GM23338 (cell line): Measurements from ENCODE around the gene OLFML1. TPM values are rescaled to one million over a fixed set of nuclear protein-coding genes. Genes with fewer than 3 reads are reported as not detected.

Source experiments
- ATAC-seq: fragments of 200-7000 bp; cut with Tn5 transposase; 3 replicates; pipeline ENCODE4 v1.9.1; 2020
- DNase-seq: peaks from one replicate; pipeline ENCODE4 v3.0.0-alpha.2; 2015; ENCODE audit warnings: low spot score
- H2AFZ ChIP-seq: fragments of 200-600 bp; sonication (generic); 2 replicates; pipeline ENCODE4 v1.8.0; 2016; ENCODE audit warnings: antibody characterized with exemption, mild to moderate bottlenecking, moderate library complexity
- H3F3A ChIP-seq: fragments of 200-600 bp; sonication (generic); replicated peaks from 2 replicates; pipeline ENCODE4 v1.8.0; 2017; ENCODE audit warnings: antibody characterized with exemption, mixed run types, low read depth
- H3K27ac ChIP-seq: fragments of 200-600 bp; sonication (generic); 2 replicates; pipeline ENCODE4 v1.6.1; 2016; ENCODE audit warnings: low read depth
- H3K27me3 ChIP-seq: fragments of 200-600 bp; sonication (generic); 2 replicates; pipeline ENCODE4 v1.8.0; 2016; ENCODE audit warnings: mild to moderate bottlenecking, mixed run types, moderate library complexity; ENCODE audit not compliant: insufficient read depth
- H3K36me3 ChIP-seq: fragments of 200-600 bp; sonication (generic); 2 replicates; pipeline ENCODE4 v1.8.0; 2016; ENCODE audit warnings: mild to moderate bottlenecking; ENCODE audit not compliant: insufficient read depth
- H3K4me1 ChIP-seq: fragments of 200-600 bp; sonication (generic); 2 replicates; pipeline ENCODE4 v1.8.0; 2016; ENCODE audit warnings: mild to moderate bottlenecking, moderate library complexity; ENCODE audit not compliant: insufficient read depth
- H3K4me2 ChIP-seq: fragments of 200-600 bp; sonication (generic); 2 replicates; pipeline ENCODE4 v1.7.1; 2017; ENCODE audit warnings: mixed run types
- H3K4me3 ChIP-seq: fragments of 200-600 bp; sonication (generic); 2 replicates; pipeline ENCODE4 v1.6.1; 2016; ENCODE audit warnings: mixed run types
- H3K79me2 ChIP-seq: fragments of 200-600 bp; sonication (generic); replicated peaks from 2 replicates; pipeline ENCODE4 v1.8.0; 2017; ENCODE audit warnings: mild to moderate bottlenecking; ENCODE audit not compliant: insufficient read depth
- H3K9me2 ChIP-seq: fragments of 200-600 bp; sonication (generic); 2 replicates; pipeline ENCODE4 v1.8.0; 2017; ENCODE audit not compliant: insufficient read depth
- H4K20me1 ChIP-seq: fragments of 200-600 bp; sonication (generic); replicated peaks from 2 replicates; pipeline ENCODE4 v1.8.0; 2017; ENCODE audit warnings: mild to moderate bottlenecking; ENCODE audit not compliant: insufficient read depth
- H3K27ac Mint-ChIP-seq: 2 replicates; pipeline ENCODE4 v1.8.0; 2020; ENCODE audit warnings: inconsistent platforms, mild to moderate bottlenecking, moderate library complexity, mixed read lengths
- H3K27me3 Mint-ChIP-seq: 3 replicates; pipeline ENCODE4 v1.8.0; 2022; ENCODE audit warnings: low read depth, mild to moderate bottlenecking, moderate library complexity, mixed read lengths, inconsistent platforms; ENCODE audit not compliant: insufficient read depth, poor library complexity
- H3K36me3 Mint-ChIP-seq: 3 replicates; pipeline ENCODE4 v1.8.0; 2021; ENCODE audit warnings: low read depth, mild to moderate bottlenecking, inconsistent platforms, moderate library complexity, mixed read lengths
- H3K4me1 Mint-ChIP-seq: 3 replicates; pipeline ENCODE4 v1.8.0; 2020; ENCODE audit warnings: mild to moderate bottlenecking, inconsistent platforms, mixed read lengths
- H3K4me3 Mint-ChIP-seq: 3 replicates; pipeline ENCODE4 v1.8.0; 2021; ENCODE audit warnings: moderate library complexity, mild to moderate bottlenecking, inconsistent platforms, mixed read lengths
- H3K9me3 Mint-ChIP-seq: 3 replicates; pipeline ENCODE4 v1.8.0; 2020; ENCODE audit warnings: moderate library complexity, mild to moderate bottlenecking, inconsistent platforms, mixed read lengths
- CREB1 ChIP-seq: fragments of 250-450 bp; sonication (Bioruptor Pico); IDR thresholded peaks from 2 replicates; pipeline ENCODE4 v1.5.0; 2020; ENCODE audit warnings: low read depth, mild to moderate bottlenecking, moderate library complexity
- ETS1 ChIP-seq: IDR thresholded peaks from 2 replicates; pipeline ENCODE4 v1.6.1; 2016; ENCODE audit warnings: antibody characterized with exemption
- EZH2 ChIP-seq: fragments of 200-600 bp; sonication (generic); IDR thresholded peaks from one replicate; pipeline ENCODE4 v1.8.0; 2017; ENCODE audit warnings: antibody characterized with exemption, mild to moderate bottlenecking, low read depth; ENCODE audit not compliant: unreplicated experiment
- EZH2phosphoT487 ChIP-seq: fragments of 200-600 bp; sonication (generic); IDR thresholded peaks from one replicate; pipeline ENCODE4 v1.8.1; 2018; ENCODE audit warnings: antibody characterized with exemption; ENCODE audit not compliant: unreplicated experiment
- JUNB ChIP-seq: IDR thresholded peaks from one replicate; pipeline ENCODE4 v1.6.1; 2016; ENCODE audit warnings: antibody characterized with exemption; ENCODE audit not compliant: unreplicated experiment
- POLR2AphosphoS5 ChIP-seq: IDR thresholded peaks from 2 replicates; pipeline ENCODE4 v1.6.1; 2016; ENCODE audit warnings: antibody characterized with exemption, low read depth
- ZNF331 ChIP-seq: fragments of 250-450 bp; sonication (Bioruptor Pico); IDR thresholded peaks from 2 replicates; pipeline ENCODE4 v1.5.0; 2020; ENCODE audit warnings: low read depth, mild to moderate bottlenecking, moderate library complexity
- ZNF462 ChIP-seq: fragments of 250-450 bp; sonication (Bioruptor Pico); IDR thresholded peaks from 2 replicates; pipeline ENCODE4 v1.5.0; 2020; ENCODE audit warnings: mild to moderate bottlenecking, moderate library complexity
- polyA plus RNA-seq: library from polyadenylated mRNA; unstranded; fragments of >200 nt; fragmentation: Nextera tagmentation; extraction: Ambion mirVana; gene quantifications from 2 replicates; pipeline ENCODE4 v1.2.1, GENCODE V29; 2016
- total RNA-seq: library from RNA; depleted of rRNA; stranded (reverse); fragments of >200 nt; shearing (Covaris generic); gene quantifications from 2 replicates; pipeline ENCODE4 v1.2.3, GENCODE V29; 2014
- TF ChIP-seq, protein P1 (sequence below), 2 experiments: fragments of 200-600 bp in 1 of 2; sonication (generic) in 1 of 2; conservative IDR thresholded peaks; 2 replicates each; pipeline versions ENCODE4 v1.5.1 to v1.6.1; 2016 to 2017; ENCODE audit warnings: antibody characterized with exemption in 2 of 2, low read depth in 2 of 2, mild to moderate bottlenecking in 2 of 2, moderate library complexity in 1 of 2
- TF ChIP-seq, protein P2 (sequence below): IDR thresholded peaks from one replicate; pipeline ENCODE4 v1.6.1; 2018; ENCODE audit warnings: antibody characterized with exemption; ENCODE audit not compliant: unreplicated experiment

OLFML1 gene
- total and polyA plus RNA-seq, 2 experiments from 2014 or later, result 0.21 TPM; not detected in 1

- Histone ChIP-seq H3K9me2 (peaks cover 18% of the 10 kb centered on the region; the same call in 1 of the 2 replicates), H3K27ac (no peak overlapping the region), H3K4me3 (no peak overlapping the region), H3K4me1 (no peaks in the 10 kb centered on the region), H2AFZ (no peak overlapping the region), H3K36me3 (no peaks in the 10 kb centered on the region), H4K20me1 (no peaks in the 10 kb centered on the region; the same call in 1 of the 2 replicates), H3F3A (no peaks in the 10 kb centered on the region), H3K79me2 (no peaks in the 10 kb centered on the region), H3K4me2 (no peak overlapping the region), H3K27me3 (no peaks in the 10 kb centered on the region)
- Mint-ChIP-seq H3K27me3 (peaks cover 2% of the 10 kb centered on the region), H3K9me3 (peaks cover 3% of the 10 kb centered on the region; the same call in 1 of the 3 replicates), H3K4me1 (no peaks in the 10 kb centered on the region; the same call in 2 of the 3 replicates), H3K27ac (no peak overlapping the region), H3K4me3 (no peak overlapping the region), H3K36me3 (no peaks in the 10 kb centered on the region)
- DNase-seq (no peak), ATAC-seq (no peak)
- TF ChIP-seq EZH2phosphoT487 (no peak), ZNF331 (no peak), EZH2 (no peak), JUNB (no peak), ETS1 (no peak), ZNF462 (CRISPR knock-in tag) (no peak), CREB1 (CRISPR knock-in tag) (no peak), POLR2AphosphoS5 (no peak)
- TF ChIP-seq, protein P1, sequence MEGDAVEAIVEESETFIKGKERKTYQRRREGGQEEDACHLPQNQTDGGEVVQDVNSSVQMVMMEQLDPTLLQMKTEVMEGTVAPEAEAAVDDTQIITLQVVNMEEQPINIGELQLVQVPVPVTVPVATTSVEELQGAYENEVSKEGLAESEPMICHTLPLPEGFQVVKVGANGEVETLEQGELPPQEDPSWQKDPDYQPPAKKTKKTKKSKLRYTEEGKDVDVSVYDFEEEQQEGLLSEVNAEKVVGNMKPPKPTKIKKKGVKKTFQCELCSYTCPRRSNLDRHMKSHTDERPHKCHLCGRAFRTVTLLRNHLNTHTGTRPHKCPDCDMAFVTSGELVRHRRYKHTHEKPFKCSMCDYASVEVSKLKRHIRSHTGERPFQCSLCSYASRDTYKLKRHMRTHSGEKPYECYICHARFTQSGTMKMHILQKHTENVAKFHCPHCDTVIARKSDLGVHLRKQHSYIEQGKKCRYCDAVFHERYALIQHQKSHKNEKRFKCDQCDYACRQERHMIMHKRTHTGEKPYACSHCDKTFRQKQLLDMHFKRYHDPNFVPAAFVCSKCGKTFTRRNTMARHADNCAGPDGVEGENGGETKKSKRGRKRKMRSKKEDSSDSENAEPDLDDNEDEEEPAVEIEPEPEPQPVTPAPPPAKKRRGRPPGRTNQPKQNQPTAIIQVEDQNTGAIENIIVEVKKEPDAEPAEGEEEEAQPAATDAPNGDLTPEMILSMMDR (conservative IDR thresholded peaks at IDR 0.05; ENCODE audit: low read depth in 2 of 2), result no peak
- TF ChIP-seq, protein P2, sequence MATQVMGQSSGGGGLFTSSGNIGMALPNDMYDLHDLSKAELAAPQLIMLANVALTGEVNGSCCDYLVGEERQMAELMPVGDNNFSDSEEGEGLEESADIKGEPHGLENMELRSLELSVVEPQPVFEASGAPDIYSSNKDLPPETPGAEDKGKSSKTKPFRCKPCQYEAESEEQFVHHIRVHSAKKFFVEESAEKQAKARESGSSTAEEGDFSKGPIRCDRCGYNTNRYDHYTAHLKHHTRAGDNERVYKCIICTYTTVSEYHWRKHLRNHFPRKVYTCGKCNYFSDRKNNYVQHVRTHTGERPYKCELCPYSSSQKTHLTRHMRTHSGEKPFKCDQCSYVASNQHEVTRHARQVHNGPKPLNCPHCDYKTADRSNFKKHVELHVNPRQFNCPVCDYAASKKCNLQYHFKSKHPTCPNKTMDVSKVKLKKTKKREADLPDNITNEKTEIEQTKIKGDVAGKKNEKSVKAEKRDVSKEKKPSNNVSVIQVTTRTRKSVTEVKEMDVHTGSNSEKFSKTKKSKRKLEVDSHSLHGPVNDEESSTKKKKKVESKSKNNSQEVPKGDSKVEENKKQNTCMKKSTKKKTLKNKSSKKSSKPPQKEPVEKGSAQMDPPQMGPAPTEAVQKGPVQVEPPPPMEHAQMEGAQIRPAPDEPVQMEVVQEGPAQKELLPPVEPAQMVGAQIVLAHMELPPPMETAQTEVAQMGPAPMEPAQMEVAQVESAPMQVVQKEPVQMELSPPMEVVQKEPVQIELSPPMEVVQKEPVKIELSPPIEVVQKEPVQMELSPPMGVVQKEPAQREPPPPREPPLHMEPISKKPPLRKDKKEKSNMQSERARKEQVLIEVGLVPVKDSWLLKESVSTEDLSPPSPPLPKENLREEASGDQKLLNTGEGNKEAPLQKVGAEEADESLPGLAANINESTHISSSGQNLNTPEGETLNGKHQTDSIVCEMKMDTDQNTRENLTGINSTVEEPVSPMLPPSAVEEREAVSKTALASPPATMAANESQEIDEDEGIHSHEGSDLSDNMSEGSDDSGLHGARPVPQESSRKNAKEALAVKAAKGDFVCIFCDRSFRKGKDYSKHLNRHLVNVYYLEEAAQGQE, result no peak
These were observed 40.1 kb downstream of the OLFML1 start for GRCh38 chr11:7525424-7525823.
